ENCODE results near the gene RND1. TPM values are rescaled to one million over a fixed set of nuclear protein-coding genes. Genes with fewer than 3 reads are reported as not detected.

RND1 gene
- total and polyA plus RNA-seq, 2 experiments from 2014 or later, result 9.3 to 10.4 TPM

DNA sequence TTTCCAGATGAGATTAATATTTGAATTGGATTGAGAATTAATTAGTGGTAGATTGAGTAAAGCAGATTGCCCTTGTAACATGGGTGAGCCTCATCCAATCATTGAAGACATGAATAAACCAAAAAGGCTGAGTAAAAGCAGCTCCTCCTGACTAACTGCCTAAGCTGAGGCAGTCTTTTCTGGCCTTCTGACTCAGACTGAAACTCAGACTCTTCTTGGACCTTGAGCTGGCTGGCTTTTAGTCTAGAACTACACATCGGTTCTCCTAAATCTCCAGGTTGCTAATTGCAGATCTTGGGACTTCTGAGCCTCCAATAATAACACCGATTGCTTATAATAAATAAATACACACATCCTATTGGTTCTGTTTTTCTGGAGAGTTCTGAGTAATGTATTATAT lies 35.6 kb upstream of the RND1 start (continued):
- TF ChIP-seq, protein P1, sequence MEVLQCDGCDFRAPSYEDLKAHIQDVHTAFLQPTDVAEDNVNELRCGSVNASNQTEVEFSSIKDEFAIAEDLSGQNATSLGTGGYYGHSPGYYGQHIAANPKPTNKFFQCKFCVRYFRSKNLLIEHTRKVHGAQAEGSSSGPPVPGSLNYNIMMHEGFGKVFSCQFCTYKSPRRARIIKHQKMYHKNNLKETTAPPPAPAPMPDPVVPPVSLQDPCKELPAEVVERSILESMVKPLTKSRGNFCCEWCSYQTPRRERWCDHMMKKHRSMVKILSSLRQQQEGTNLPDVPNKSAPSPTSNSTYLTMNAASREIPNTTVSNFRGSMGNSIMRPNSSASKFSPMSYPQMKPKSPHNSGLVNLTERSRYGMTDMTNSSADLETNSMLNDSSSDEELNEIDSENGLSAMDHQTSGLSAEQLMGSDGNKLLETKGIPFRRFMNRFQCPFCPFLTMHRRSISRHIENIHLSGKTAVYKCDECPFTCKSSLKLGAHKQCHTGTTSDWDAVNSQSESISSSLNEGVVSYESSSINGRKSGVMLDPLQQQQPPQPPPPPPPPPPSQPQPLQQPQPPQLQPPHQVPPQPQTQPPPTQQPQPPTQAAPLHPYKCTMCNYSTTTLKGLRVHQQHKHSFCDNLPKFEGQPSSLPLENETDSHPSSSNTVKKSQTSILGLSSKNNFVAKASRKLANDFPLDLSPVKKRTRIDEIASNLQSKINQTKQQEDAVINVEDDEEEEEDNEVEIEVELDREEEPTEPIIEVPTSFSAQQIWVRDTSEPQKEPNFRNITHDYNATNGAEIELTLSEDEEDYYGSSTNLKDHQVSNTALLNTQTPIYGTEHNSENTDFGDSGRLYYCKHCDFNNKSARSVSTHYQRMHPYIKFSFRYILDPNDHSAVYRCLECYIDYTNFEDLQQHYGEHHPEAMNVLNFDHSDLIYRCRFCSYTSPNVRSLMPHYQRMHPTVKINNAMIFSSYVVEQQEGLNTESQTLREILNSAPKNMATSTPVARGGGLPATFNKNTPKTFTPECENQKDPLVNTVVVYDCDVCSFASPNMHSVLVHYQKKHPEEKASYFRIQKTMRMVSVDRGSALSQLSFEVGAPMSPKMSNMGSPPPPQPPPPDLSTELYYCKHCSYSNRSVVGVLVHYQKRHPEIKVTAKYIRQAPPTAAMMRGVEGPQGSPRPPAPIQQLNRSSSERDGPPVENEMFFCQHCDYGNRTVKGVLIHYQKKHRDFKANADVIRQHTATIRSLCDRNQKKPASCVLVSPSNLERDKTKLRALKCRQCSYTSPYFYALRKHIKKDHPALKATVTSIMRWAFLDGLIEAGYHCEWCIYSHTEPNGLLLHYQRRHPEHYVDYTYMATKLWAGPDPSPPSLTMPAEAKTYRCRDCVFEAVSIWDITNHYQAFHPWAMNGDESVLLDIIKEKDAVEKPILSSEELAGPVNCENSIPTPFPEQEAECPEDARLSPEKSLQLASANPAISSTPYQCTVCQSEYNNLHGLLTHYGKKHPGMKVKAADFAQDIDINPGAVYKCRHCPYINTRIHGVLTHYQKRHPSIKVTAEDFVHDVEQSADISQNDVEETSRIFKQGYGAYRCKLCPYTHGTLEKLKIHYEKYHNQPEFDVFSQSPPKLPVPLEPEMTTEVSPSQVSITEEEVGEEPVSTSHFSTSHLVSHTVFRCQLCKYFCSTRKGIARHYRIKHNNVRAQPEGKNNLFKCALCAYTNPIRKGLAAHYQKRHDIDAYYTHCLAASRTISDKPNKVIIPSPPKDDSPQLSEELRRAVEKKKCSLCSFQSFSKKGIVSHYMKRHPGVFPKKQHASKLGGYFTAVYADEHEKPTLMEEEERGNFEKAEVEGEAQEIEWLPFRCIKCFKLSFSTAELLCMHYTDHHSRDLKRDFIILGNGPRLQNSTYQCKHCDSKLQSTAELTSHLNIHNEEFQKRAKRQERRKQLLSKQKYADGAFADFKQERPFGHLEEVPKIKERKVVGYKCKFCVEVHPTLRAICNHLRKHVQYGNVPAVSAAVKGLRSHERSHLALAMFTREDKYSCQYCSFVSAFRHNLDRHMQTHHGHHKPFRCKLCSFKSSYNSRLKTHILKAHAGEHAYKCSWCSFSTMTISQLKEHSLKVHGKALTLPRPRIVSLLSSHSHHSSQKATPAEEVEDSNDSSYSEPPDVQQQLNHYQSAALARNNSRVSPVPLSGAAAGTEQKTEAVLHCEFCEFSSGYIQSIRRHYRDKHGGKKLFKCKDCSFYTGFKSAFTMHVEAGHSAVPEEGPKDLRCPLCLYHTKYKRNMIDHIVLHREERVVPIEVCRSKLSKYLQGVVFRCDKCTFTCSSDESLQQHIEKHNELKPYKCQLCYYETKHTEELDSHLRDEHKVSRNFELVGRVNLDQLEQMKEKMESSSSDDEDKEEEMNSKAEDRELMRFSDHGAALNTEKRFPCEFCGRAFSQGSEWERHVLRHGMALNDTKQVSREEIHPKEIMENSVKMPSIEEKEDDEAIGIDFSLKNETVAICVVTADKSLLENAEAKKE (CRISPR knock-in tag; IDR thresholded peaks at IDR 0.05), result no peak

DNA sequence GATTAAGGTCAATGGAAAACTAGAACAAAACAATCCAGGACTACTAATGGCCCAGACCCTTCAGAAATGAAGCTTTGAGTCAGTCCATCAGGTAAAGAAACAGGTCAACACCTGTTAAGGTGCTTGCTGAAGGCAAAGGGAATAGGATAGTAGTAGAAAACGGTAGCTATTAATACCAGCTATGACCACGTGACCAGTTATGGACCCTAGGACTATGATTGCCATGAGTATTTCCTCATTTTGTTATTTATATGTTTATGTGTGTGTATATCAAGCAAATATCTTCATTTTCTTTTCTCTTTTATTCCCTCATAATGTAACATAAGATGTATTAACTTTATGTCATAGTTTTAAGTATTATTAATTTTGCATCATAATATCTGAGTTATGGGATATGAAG lies 34.0 kb upstream of the RND1 start:
- Mint-ChIP-seq H3K4me1 (no peaks in the 10 kb centered on the region), H3K9me3 (no peaks in the 10 kb centered on the region), H3K4me3 (no peak overlapping the region), H3K27ac (no peak overlapping the region), H3K27me3 (ENCODE audit: insufficient read depth, low read depth, poor library complexity) (peaks cover 6% of the 10 kb centered on the region), H3K36me3 (ENCODE audit: low read depth) (no peaks in the 10 kb centered on the region)
- Histone ChIP-seq H3K27me3 (ENCODE audit: insufficient read depth) (no peaks in the 10 kb centered on the region), H3K4me3 (no peak overlapping the region), H3F3A (replicated peaks; ENCODE audit: low read depth) (0 out of 2 replicates have a peak, but pooled peaks cover 3% of the 10 kb centered on the region), H3K79me2 (replicated peaks; ENCODE audit: insufficient read depth) (no peaks in the 10 kb centered on the region), H2AFZ (no peak overlapping the region), H3K36me3 (ENCODE audit: insufficient read depth) (no peaks in the 10 kb centered on the region), H4K20me1 (replicated peaks; ENCODE audit: insufficient read depth) (no peaks in the 10 kb centered on the region), H3K9me2 (ENCODE audit: insufficient read depth) (no peaks in the 10 kb centered on the region), H3K4me1 (ENCODE audit: insufficient read depth) (0 out of 2 replicates have a peak, but pooled peaks cover 2% of the 10 kb centered on the region), H3K4me2 (no peak overlapping the region), H3K27ac (ENCODE audit: low read depth) (no peak overlapping the region)
- no peak for DNase-seq (ENCODE audit: low spot score)
- ATAC-seq, result no peak
- TF ChIP-seq POLR2AphosphoS5 (IDR thresholded peaks at IDR 0.05; ENCODE audit: low read depth) (no peak), ZNF114 (CRISPR knock-in tag; IDR thresholded peaks at IDR 0.05) (no peak), EZH2phosphoT487 (IDR thresholded peaks at IDR 0.05; ENCODE audit: unreplicated experiment) (no peak), JUNB (IDR thresholded peaks at IDR 0.05; ENCODE audit: unreplicated experiment) (no peak), STAT1 (IDR thresholded peaks at IDR 0.05; ENCODE audit: unreplicated experiment) (no peak), CREB1 (CRISPR knock-in tag; IDR thresholded peaks at IDR 0.05; ENCODE audit: low read depth) (no peak), EZH2 (IDR thresholded peaks at IDR 0.05; ENCODE audit: low read depth, unreplicated experiment) (no peak), NANOG (IDR thresholded peaks at IDR 0.05; ENCODE audit: borderline replicate concordance) (no peak)
- TF ChIP-seq, protein P2, sequence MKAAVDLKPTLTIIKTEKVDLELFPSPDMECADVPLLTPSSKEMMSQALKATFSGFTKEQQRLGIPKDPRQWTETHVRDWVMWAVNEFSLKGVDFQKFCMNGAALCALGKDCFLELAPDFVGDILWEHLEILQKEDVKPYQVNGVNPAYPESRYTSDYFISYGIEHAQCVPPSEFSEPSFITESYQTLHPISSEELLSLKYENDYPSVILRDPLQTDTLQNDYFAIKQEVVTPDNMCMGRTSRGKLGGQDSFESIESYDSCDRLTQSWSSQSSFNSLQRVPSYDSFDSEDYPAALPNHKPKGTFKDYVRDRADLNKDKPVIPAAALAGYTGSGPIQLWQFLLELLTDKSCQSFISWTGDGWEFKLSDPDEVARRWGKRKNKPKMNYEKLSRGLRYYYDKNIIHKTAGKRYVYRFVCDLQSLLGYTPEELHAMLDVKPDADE (IDR thresholded peaks at IDR 0.05), result no peak
- TF ChIP-seq, protein P1 (CRISPR knock-in tag; IDR thresholded peaks at IDR 0.05), result no peak
